Liver (tissue), 9 donors: ENCODE measurements around the gene CAVIN1. TPM values are rescaled to one million over a fixed set of nuclear protein-coding genes. Genes with fewer than 3 reads are reported as not detected.

Experiments
- DNase-seq: peaks from one replicate; pipeline ENCODE4 v3.0.0-alpha.2; 2017; ENCODE audit warnings: low spot score
- H3K27ac ChIP-seq, 2 donors: one replicate each; pipeline ENCODE4 v1.7.0; 2013; ENCODE audit warnings: inconsistent platforms in 2 of 2, low read length in 2 of 2, control low read depth in 1 of 2, low read depth in 1 of 2, mild to moderate bottlenecking in 1 of 2
- H3K27me3 ChIP-seq, 4 donors: one replicate each; pipeline versions ENCODE4 v1.6.1 to v1.7.0; 2013; ENCODE audit warnings: low read length in 3 of 4, inconsistent platforms in 1 of 4, mild to moderate bottlenecking in 1 of 4, moderate library complexity in 1 of 4; ENCODE audit not compliant: control insufficient read depth in 4 of 4, insufficient read depth in 4 of 4
- H3K36me3 ChIP-seq, 4 donors: one replicate each; pipeline versions ENCODE4 v1.6.1 to v1.7.0; 2013; ENCODE audit warnings: low read length in 3 of 4, mild to moderate bottlenecking in 3 of 4, low read depth in 1 of 4, moderate library complexity in 1 of 4; ENCODE audit not compliant: control insufficient read depth in 4 of 4, insufficient read depth in 3 of 4
- H3K4me1 ChIP-seq, 4 donors: one replicate each; pipeline versions ENCODE4 v1.6.1 to v1.7.0; 2013; ENCODE audit warnings: low read length in 3 of 4, mild to moderate bottlenecking in 3 of 4, moderate library complexity in 1 of 4; ENCODE audit not compliant: control insufficient read depth in 4 of 4, insufficient read depth in 4 of 4
- H3K4me3 ChIP-seq, 3 donors: one replicate each; pipeline versions ENCODE4 v1.6.1 to v1.7.0; 2013; ENCODE audit warnings: low read length in 3 of 3, control low read depth in 1 of 3, low read depth in 1 of 3, mild to moderate bottlenecking in 1 of 3
- H3K9ac ChIP-seq, 2 donors: one replicate each; pipeline ENCODE4 v1.7.0; 2013; ENCODE audit warnings: low read length in 2 of 2, mild to moderate bottlenecking in 2 of 2, moderate library complexity in 2 of 2, control low read depth in 1 of 2, low read depth in 1 of 2
- H3K9me3 ChIP-seq, 4 donors: one replicate each; pipeline versions ENCODE4 v1.6.1 to v1.7.0; 2013; ENCODE audit warnings: low read length in 3 of 4; ENCODE audit not compliant: control insufficient read depth in 4 of 4
- ATF3 ChIP-seq: IDR thresholded peaks from 2 replicates; pipeline ENCODE4 v1.6.1; 2016; ENCODE audit warnings: antibody characterized with exemption
- CTCF ChIP-seq: fragments of 150-350 bp; IDR thresholded peaks from 2 replicates; pipeline ENCODE4 v1.5.1; 2017; ENCODE audit warnings: improper control_type of control experiment, low read depth, low read length; ENCODE audit not compliant: missing input control
- EGR1 ChIP-seq, 2 donors: IDR thresholded peaks; 2 replicates each; pipeline ENCODE4 v1.6.1; 2016 to 2018; ENCODE audit warnings: antibody characterized with exemption in 2 of 2, low read depth in 2 of 2
- FOXA1 ChIP-seq: IDR thresholded peaks from 2 replicates; pipeline ENCODE4 v1.6.1; 2016; ENCODE audit warnings: antibody characterized with exemption
- FOXA2 ChIP-seq: IDR thresholded peaks from 2 replicates; pipeline ENCODE4 v1.6.1; 2016; ENCODE audit warnings: antibody characterized with exemption
- GABPA ChIP-seq, 2 donors: IDR thresholded peaks in 1 of 2; conservative IDR thresholded peaks in 1 of 2; 2 replicates each; pipeline ENCODE4 v1.6.1; 2016; ENCODE audit warnings: antibody characterized with exemption in 2 of 2, mild to moderate bottlenecking in 1 of 2, moderate library complexity in 1 of 2
- HNF4A ChIP-seq, 2 donors: conservative IDR thresholded peaks; 2 replicates each; pipeline ENCODE4 v1.6.1; 2016; ENCODE audit warnings: antibody characterized with exemption in 2 of 2, mild to moderate bottlenecking in 2 of 2
- HNF4G ChIP-seq: IDR thresholded peaks from 2 replicates; pipeline ENCODE4 v1.6.1; 2016; ENCODE audit warnings: antibody characterized with exemption
- JUND ChIP-seq, 2 donors: IDR thresholded peaks; 2 replicates each; pipeline ENCODE4 v1.6.1; 2016; ENCODE audit warnings: antibody characterized with exemption in 2 of 2
- MAX ChIP-seq: IDR thresholded peaks from 2 replicates; pipeline ENCODE4 v1.6.1; 2016; ENCODE audit warnings: antibody characterized with exemption
- NR2F2 ChIP-seq: IDR thresholded peaks from 2 replicates; pipeline ENCODE4 v1.6.1; 2016; ENCODE audit warnings: antibody characterized with exemption
- RAD21 ChIP-seq, 2 donors: IDR thresholded peaks; 2 replicates each; pipeline ENCODE4 v1.6.1; 2016; ENCODE audit warnings: antibody characterized with exemption in 2 of 2, mild to moderate bottlenecking in 2 of 2
- REST ChIP-seq: IDR thresholded peaks from 2 replicates; pipeline ENCODE4 v1.6.1; 2016; ENCODE audit warnings: antibody characterized with exemption, mild to moderate bottlenecking
- RXRA ChIP-seq, 2 donors: IDR thresholded peaks; 2 replicates each; pipeline ENCODE4 v1.6.1; 2017 to 2018; ENCODE audit warnings: antibody characterized with exemption in 2 of 2, mild to moderate bottlenecking in 1 of 2
- SP1 ChIP-seq: IDR thresholded peaks from 2 replicates; pipeline ENCODE4 v1.6.1; 2018; ENCODE audit warnings: antibody characterized with exemption, mild to moderate bottlenecking
- TAF1 ChIP-seq: conservative IDR thresholded peaks from 2 replicates; pipeline ENCODE4 v1.6.1; 2016; ENCODE audit warnings: antibody characterized with exemption, mild to moderate bottlenecking
- YY1 ChIP-seq: IDR thresholded peaks from 2 replicates; pipeline ENCODE4 v1.6.1; 2016; ENCODE audit warnings: antibody characterized with exemption, mild to moderate bottlenecking
- ZBTB33 ChIP-seq: IDR thresholded peaks from 2 replicates; pipeline ENCODE4 v1.6.1; 2016; ENCODE audit warnings: antibody characterized with exemption
- WGBS: extraction: QIAGEN DNeasy Blood & Tissue Kit; methylation state at CpG from one replicate; pipeline ENCODE4 v1.1.7; 2013; 5-methylcytosine and 5-hydroxymethylcytosine counted together
- polyA plus RNA-seq, 2 donors: library from polyadenylated mRNA; stranded (reverse) in 1 of 2; unstranded in 1 of 2; fragments of 200-250 nt in 1 of 2; fragments of >200 nt in 1 of 2; fragmentation: Nextera tagmentation in 1 of 2; extraction: Ambion mirVana in 1 of 2; gene quantifications; one replicate each; pipeline versions ENCODE4 v1.2.1 to v1.2.3, GENCODE V29; 2013 to 2015
- total RNA-seq, 2 donors: library from RNA; depleted of rRNA; stranded (reverse); fragments of >200 nt; gene quantifications; one replicate each; pipeline ENCODE4 v1.2.3, GENCODE V29; 2014
- donor health status: healthy.
- donor health status: healthy.
- donor health status: healthy.
- donor health status: healthy.
- donor health status: healthy.

CAVIN1 gene
- total RNA-seq, result 10 to 100 TPM in 1 of 2 donors, 1 to 10 TPM in 1; 6.7 to 22.2 TPM
- polyA plus RNA-seq, result 10 to 100 TPM in 1 of 2 donors, 1 to 10 TPM in 1; 6.5 to 27.0 TPM

GRCh38 chr17:42422958-42423712 lies at the start of gene CAVIN1:
Gene CAVIN1, minus strand, starts transcription at chr17:42423256. Its CDS starts 159 bp downstream, at chr17:42423097.
- H3K9ac ChIP-seq, result peak within 1 kb of the TSS in 1 of 2 donors; percentile 69
- no peak for TF ChIP-seq YY1
- no peak for TF ChIP-seq NR2F2
- peak; percentile 59 for TF ChIP-seq SP1
- peak; percentile 13 to 41 for TF ChIP-seq RAD21 (IDR thresholded peaks at IDR 0.05)
- TF ChIP-seq REST, result peak; percentile 54
- TF ChIP-seq HNF4A (conservative IDR thresholded peaks at IDR 0.05), result no peak
- no peak for TF ChIP-seq HNF4G
- peak; percentile 83 for TF ChIP-seq TAF1
- no peak for TF ChIP-seq FOXA2
- no peak for TF ChIP-seq RXRA (IDR thresholded peaks at IDR 0.05)
- 4% methylated on average over 58 of the region's 58 CpGs for WGBS

GRCh38 chr17:42467889-42468288 lies 44.8 kb upstream of the CAVIN1 start:
- peaks cover 3 to 11% (median 7%) of the 10 kb centered on the region in 4 donors for H3K4me1 ChIP-seq

More at GRCh38 chr17:42422958-42423712, at the start of gene CAVIN1:
- Histone ChIP-seq H3K27me3 (peaks cover 0 to 4% (median 0%) of the 10 kb centered on the region in 4 donors), H3K4me1 (peaks cover 4 to 12% (median 8%) of the 10 kb centered on the region in 4 donors), H3K36me3 (no peaks in the 10 kb centered on the region), H3K27ac (peak within 1 kb of the TSS; percentile 70 to 74), H3K4me3 (peak within 1 kb of the TSS; percentile 22 to 57 (median 46)), H3K9me3 (no peaks in the 10 kb centered on the region)
- DNase-seq, result peak; percentile 72

GRCh38 chr17:42463976-42464400 lies 40.9 kb upstream of the CAVIN1 start:
- H3K27ac ChIP-seq, result peak overlapping the region; percentile 9 to 46
- no peaks in the 10 kb centered on the region for H3K9me3 ChIP-seq
- H3K27me3 ChIP-seq, result no peaks in the 10 kb centered on the region
- 39% methylated on average over 4 of the region's 4 CpGs for WGBS
- H3K36me3 ChIP-seq, result peaks cover 0 to 17% (median 7%) of the 10 kb centered on the region in 4 donors
- peaks cover 3 to 30% (median 17%) of the 10 kb centered on the region in 4 donors for H3K4me1 ChIP-seq
- H3K9ac ChIP-seq, result no peak overlapping the region
- no peak overlapping the region for H3K4me3 ChIP-seq
- DNase-seq, result no peak
- TF ChIP-seq NR2F2, result peak; percentile 26
- peak in 1 of 2 donors; percentile 16 for TF ChIP-seq GABPA (IDR thresholded peaks at IDR 0.05 in 1 of 2, conservative IDR thresholded peaks at IDR 0.05 in 1 of 2)
- TF ChIP-seq YY1, result peak; percentile 48
- no peak for TF ChIP-seq FOXA1
- TF ChIP-seq ZBTB33, result peak; percentile 25
- TF ChIP-seq MAX, result peak; percentile 35
- peak; percentile 16 to 24 for TF ChIP-seq RAD21 (IDR thresholded peaks at IDR 0.05)
- TF ChIP-seq HNF4G, result peak; percentile 55
- TF ChIP-seq CTCF, result no peak
- TF ChIP-seq ATF3, result no peak
- TF ChIP-seq RXRA (IDR thresholded peaks at IDR 0.05), result peak; percentile 73 to 78
- peak; percentile 68 for TF ChIP-seq FOXA2
- TF ChIP-seq HNF4A (conservative IDR thresholded peaks at IDR 0.05), result peak; percentile 77 to 87
- TF ChIP-seq JUND (IDR thresholded peaks at IDR 0.05), result peak in 1 of 2 donors; percentile 72
- peak in 1 of 2 donors; percentile 18 for TF ChIP-seq EGR1 (IDR thresholded peaks at IDR 0.05; ENCODE audit: low read depth in 2 of 2)
- TF ChIP-seq TAF1, result no peak

More at GRCh38 chr17:42467889-42468288, 44.8 kb upstream of the CAVIN1 start:
- H3K27ac ChIP-seq, result no peak overlapping the region
- H3K9me3 ChIP-seq, result no peaks in the 10 kb centered on the region
- WGBS, result 28% methylated on average over 5 of the region's 5 CpGs
- H3K27me3 ChIP-seq, result no peaks in the 10 kb centered on the region
- no peak for DNase-seq
- TF ChIP-seq HNF4A (conservative IDR thresholded peaks at IDR 0.05) (peak in 1 of 2 donors; percentile 9), SP1 (no peak), TAF1 (no peak), RXRA (IDR thresholded peaks at IDR 0.05) (no peak), YY1 (no peak)
- H3K9ac ChIP-seq, result no peak overlapping the region
- no peak overlapping the region for H3K4me3 ChIP-seq
- peaks cover 9 to 37% (median 22%) of the 10 kb centered on the region in 4 donors for H3K36me3 ChIP-seq
